Esophagus (tissue), 2 donors: Measurements from ENCODE around the gene BCL3. TPM values are rescaled to one million over a fixed set of nuclear protein-coding genes. Genes with fewer than 3 reads are reported as not detected.
"Not testable (repeated sequence)": the region's sequence is repeated elsewhere in the genome, so short reads cannot be mapped to it uniquely, and the experiment has no call there.

ENCODE experiments used
- H3K27ac ChIP-seq, 2 donors: one replicate each; pipeline ENCODE4 v1.5.1; 2013; ENCODE audit warnings: low read depth in 2 of 2, mild to moderate bottlenecking in 2 of 2, inconsistent platforms in 1 of 2, low read length in 1 of 2, moderate library complexity in 1 of 2
- H3K27me3 ChIP-seq, 2 donors: one replicate each; pipeline ENCODE4 v1.6.1; 2013; ENCODE audit warnings: low read length in 2 of 2, control low read depth in 1 of 2, mild to moderate bottlenecking in 1 of 2; ENCODE audit not compliant: insufficient read depth in 2 of 2, control insufficient read depth in 1 of 2
- H3K36me3 ChIP-seq, 2 donors: one replicate each; pipeline ENCODE4 v1.6.1; 2013; ENCODE audit warnings: low read length in 1 of 2; ENCODE audit not compliant: control insufficient read depth in 2 of 2, insufficient read depth in 2 of 2
- H3K4me1 ChIP-seq, 2 donors: one replicate each; pipeline ENCODE4 v1.6.1; 2013; ENCODE audit warnings: low read length in 1 of 2; ENCODE audit not compliant: control insufficient read depth in 2 of 2, insufficient read depth in 2 of 2
- H3K4me3 ChIP-seq, 2 donors: one replicate each; pipeline ENCODE4 v1.5.1; 2013; ENCODE audit warnings: low read length in 2 of 2, mild to moderate bottlenecking in 2 of 2, low read depth in 1 of 2, moderate library complexity in 1 of 2
- H3K9me3 ChIP-seq, 2 donors: one replicate each; pipeline ENCODE4 v1.6.1; 2013; ENCODE audit warnings: mild to moderate bottlenecking in 2 of 2, low read depth in 1 of 2, low read length in 1 of 2, moderate library complexity in 1 of 2; ENCODE audit not compliant: control insufficient read depth in 2 of 2, insufficient read depth in 1 of 2
- WGBS, 2 donors: extraction: QIAGEN DNeasy Blood & Tissue Kit; methylation state at CpG; one replicate each; pipeline ENCODE4 v1.1.7; 2013; 5-methylcytosine and 5-hydroxymethylcytosine counted together
- polyA plus RNA-seq, 2 donors: library from polyadenylated mRNA; stranded (reverse); fragments of 200-250 nt; gene quantifications; one replicate each; pipeline ENCODE4 v1.2.3, GENCODE V29; 2013
- donor health status: healthy with polysubstance abuse.
- donor health status: Bipolar disorder and iron deficiency.

Gene BCL3
- polyA plus RNA-seq, 2 donors, result 64.5 to 107 TPM

- no peaks in the 10 kb centered on the region for H3K4me1 ChIP-seq
- H3K27ac ChIP-seq, result no peak overlapping the region
- H3K9me3 ChIP-seq, result no peaks in the 10 kb centered on the region
- no peak overlapping the region for H3K4me3 ChIP-seq
- WGBS, 2 donors, result 70 to 75% methylated on average over 22 of the region's 22 CpGs
- H3K36me3 ChIP-seq, result no peaks in the 10 kb centered on the region
- H3K27me3 ChIP-seq, result no peaks in the 10 kb centered on the region
These were observed 16.8 kb downstream of the BCL3 start for GRCh38 chr19:44765033-44765948.

- no peak overlapping the region for H3K27ac ChIP-seq
- H3K36me3 ChIP-seq, result no peaks in the 10 kb centered on the region
- no peaks in the 10 kb centered on the region for H3K27me3 ChIP-seq
- no peak overlapping the region for H3K4me3 ChIP-seq
- 87% methylated on average over 3 of the region's 3 CpGs for WGBS, 2 donors
- no peaks in the 10 kb centered on the region for H3K4me1 ChIP-seq
- no peaks in the 10 kb centered on the region for H3K9me3 ChIP-seq
These were observed 17.4 kb downstream of the BCL3 start for GRCh38 chr19:44765949-44766335.

DNA sequence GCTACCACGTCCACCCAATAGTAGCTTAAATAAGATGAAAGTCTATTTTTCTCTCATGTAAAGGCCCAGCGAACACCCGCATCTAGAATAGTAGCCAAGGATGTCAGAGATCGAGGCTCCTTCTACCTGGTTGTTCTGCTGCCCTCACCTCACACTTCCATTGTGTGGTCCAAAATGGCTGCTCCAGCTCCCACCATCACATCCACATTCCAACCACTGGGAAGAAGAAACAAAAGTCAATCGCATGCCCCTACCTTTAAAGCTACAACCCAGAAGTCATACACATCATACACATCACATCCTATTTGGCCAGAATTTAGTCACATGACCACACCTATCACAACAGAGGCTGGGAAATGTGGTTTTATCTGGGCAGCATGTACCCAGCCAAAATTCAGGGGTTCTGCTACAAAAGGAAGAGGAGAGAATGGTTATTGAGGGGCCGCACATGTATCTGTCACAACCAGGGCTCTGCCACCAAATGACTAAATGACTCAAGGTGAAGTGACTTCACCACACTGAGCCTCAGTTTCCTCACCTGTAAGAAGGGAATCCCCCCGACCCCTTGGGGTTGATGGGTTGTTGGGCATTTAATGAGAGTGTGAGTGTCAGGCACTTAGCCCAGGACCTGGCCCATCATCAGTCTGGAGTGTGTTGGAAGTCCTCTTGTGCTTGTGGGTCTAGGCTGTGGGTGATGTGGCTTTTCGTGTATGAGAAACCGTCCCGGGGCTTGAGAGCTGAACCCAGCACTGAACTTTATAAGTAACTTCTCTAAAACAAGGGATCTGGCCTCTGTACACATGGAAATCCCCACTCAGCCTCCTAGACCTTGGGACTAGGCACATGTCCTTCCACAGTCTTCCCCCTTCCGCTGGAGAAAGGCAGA is 19.0 kb downstream of the BCL3 start:
- WGBS, 2 donors, result 73% methylated on average over 11 of the region's 11 CpGs
- Histone ChIP-seq H3K4me1 (no peaks in the 10 kb centered on the region), H3K27me3 (no peaks in the 10 kb centered on the region), H3K27ac (peak overlapping the region in 1 of 2 donors; percentile 14), H3K9me3 (no peaks in the 10 kb centered on the region), H3K4me3 (no peak overlapping the region), H3K36me3 (no peaks in the 10 kb centered on the region)

GRCh38 chr19:44770550-44771257 is 22.2 kb downstream of the BCL3 start:
- no peaks in the 10 kb centered on the region for H3K36me3 ChIP-seq
- no peak overlapping the region for H3K4me3 ChIP-seq
- H3K27ac ChIP-seq, result peak overlapping the region in 1 of 2 donors; percentile 33
- 15 to 16% methylated on average over 15 of the region's 15 CpGs for WGBS, 2 donors
- H3K27me3 ChIP-seq, result no peaks in the 10 kb centered on the region
- H3K9me3 ChIP-seq, result no peaks in the 10 kb centered on the region
- H3K4me1 ChIP-seq, result peaks cover 0 to 2% of the 10 kb centered on the region in 2 donors

GRCh38 chr19:44772144-44772543 is 23.6 kb downstream of the BCL3 start:
- not testable (repeated sequence) for H3K4me3 ChIP-seq, H3K27me3 ChIP-seq, H3K4me1 ChIP-seq, H3K27ac ChIP-seq, H3K36me3 ChIP-seq, H3K9me3 ChIP-seq
- WGBS, 2 donors, result 83 to 85% methylated on average over 16 to 18 of the region's 18 CpGs

- Histone ChIP-seq H3K9me3 (no peaks in the 10 kb centered on the region), H3K27ac (no peak overlapping the region), H3K4me1 (peaks cover 0 to 2% of the 10 kb centered on the region in 2 donors), H3K27me3 (no peaks in the 10 kb centered on the region), H3K36me3 (no peaks in the 10 kb centered on the region), H3K4me3 (no peak overlapping the region)
- WGBS, 2 donors, result 42 to 55% methylated on average over 3 of the region's 3 CpGs
These were observed 24.5 kb downstream of the BCL3 start for GRCh38 chr19:44772959-44773358.

DNA sequence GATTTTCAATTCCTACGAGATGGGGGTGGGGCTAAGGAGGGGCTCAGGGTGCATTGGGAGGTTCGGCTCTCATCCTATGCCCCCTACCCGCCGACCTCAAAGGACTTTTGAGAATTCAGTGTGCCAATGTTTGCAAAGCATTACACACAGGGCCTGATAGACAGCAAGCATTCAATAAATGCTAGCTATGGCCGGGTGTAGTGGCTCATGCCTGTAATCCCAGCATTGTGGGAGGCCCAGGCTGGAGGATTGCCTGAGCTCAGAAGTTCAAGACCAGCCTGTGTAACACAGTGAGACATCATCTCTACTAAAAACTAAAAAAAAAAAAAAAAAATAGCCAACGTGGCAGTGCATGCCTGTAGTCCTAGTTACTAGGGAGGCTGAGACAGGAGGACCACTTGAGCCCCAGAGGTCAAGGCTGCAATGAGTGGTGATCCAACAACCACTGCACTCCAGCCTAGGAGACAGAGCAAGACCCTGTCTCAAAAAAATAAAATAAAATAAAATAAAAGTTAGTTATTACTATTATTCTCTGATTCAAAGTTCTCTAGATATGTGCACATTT is 27.2 kb downstream of the BCL3 start:
- H3K27me3 ChIP-seq, result no peaks in the 10 kb centered on the region
- H3K36me3 ChIP-seq, result no peaks in the 10 kb centered on the region
- H3K27ac ChIP-seq, result peak overlapping the region; percentile 77 to 89
- no peak overlapping the region for H3K4me3 ChIP-seq
- peaks cover 0 to 4% of the 10 kb centered on the region in 2 donors for H3K4me1 ChIP-seq
- WGBS, 2 donors, result 50 to 59% methylated on average over 6 of the region's 6 CpGs
- no peaks in the 10 kb centered on the region for H3K9me3 ChIP-seq

- Histone ChIP-seq H3K4me3 (no peak overlapping the region), H3K36me3 (no peaks in the 10 kb centered on the region), H3K4me1 (peaks cover 0 to 9% of the 10 kb centered on the region in 2 donors), H3K27me3 (no peaks in the 10 kb centered on the region), H3K9me3 (no peaks in the 10 kb centered on the region), H3K27ac (peak overlapping the region; percentile 96 to 97)
- 57 to 58% methylated on average over 23 of the region's 23 CpGs for WGBS, 2 donors
These were observed 28.0 kb downstream of the BCL3 start for GRCh38 chr19:44776402-44777096.
